GM18520 (cell line): ENCODE data around the gene PPIE.

Experiments
- ATAC-seq: cut with Tn5 transposase; IDR thresholded peaks from one replicate; pipeline ENCODE4 v1.9.1; 2021; ENCODE audit not compliant: unreplicated experiment

Gene PPIE

DNA sequence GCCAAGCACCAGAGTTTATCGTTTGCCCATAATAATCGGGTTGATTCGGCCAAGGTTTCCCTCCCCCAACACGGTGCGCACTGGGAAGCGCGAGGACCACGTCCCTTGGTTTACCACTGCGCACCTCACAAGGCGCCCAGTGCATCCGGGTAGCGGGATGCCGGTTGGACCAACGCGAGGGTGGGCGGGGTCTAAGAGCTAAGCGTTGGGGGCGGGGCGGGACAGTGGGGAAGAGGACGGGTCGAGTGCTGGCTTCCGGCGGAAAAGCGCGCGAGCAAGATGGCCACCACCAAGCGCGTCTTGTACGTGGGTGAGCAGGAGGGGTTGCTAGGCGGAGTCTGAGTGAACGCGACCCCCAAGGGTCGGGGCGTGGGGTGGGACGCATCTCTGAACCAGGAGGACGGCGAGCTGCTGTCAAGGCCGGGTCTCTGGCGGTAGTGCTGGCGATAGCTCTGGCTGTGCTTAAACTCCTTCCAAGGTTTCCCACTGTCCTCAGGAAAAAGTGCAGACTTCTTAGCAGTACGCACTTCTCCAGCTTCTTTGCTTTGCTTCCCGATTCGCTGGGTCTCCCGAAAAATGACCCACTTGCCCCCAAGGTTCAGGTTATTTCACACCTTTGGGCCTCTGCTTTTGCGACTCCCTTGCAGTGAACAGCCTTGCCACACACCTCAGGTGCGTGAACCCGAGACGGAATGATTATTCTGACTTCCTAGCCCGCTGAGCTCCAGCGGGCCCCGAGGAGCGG, at the start of gene PPIE:
TSS of gene PPIE (plus strand) at position 261 of the 745 bp plus-strand sequence. CDS start at position 280, 19 bp downstream.
- peak; percentile 46 for ATAC-seq

DNA sequence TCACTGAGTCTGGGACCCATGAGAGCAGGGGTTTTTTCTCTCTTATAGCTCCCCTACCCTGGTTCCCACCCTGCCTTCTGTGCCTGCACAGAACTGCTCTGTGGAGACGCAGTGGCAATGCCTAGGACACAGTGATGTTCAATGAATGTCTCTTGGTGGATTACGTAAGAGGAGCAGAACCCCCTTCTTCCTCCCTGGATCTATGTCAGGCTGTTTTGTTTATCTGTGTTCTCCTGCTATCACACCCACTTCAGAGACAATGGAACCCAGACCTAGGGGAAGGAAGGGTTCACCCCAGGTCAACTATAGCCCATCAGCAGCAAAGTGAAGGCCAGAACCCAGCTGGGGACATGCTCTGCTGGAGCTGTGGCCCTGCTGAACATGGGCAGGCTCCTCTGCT, 49.5 kb upstream of the PPIE start:
- ATAC-seq, result no peak

DNA sequence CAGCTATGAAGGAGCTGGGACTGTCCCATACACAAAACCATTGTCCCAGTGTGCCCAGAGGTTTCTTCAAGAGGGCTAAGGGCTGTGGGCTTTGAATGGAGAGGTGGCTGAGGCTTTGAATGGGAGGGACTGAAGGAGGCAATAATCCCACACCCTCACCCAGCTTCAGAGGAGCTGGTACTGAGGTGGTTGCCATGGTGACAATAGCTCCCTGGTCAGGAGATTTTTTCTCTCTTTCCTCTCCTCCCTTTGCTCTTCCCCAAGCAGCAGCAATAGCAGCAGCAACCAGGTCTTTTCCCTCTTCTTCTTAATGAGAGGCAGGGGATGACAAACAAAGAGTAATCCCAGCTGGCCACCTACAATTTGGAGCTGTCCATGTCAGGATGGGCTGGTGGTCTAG, 49.0 kb upstream of the PPIE start:
- ATAC-seq, result no peak

DNA sequence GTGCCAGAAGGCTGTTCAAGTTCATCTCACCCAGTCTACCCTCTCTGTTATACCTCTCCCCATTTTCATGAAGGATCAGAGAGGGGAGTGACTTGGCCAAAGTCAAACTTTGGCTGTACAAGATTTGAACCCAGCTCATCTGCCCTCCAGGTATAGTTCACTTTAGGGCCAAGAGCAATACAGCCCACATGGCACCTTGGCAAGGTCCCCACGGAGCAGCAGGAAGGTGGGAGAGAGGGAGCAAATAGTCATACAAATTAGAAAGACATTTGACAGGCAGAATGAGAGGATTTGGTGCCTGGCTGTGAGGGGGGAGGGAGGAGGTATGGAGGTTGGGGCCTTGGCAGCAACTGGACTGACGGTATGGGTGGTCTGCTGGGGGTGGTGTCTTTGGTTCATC, 48.5 kb upstream of the PPIE start:
- ATAC-seq, result no peak

DNA sequence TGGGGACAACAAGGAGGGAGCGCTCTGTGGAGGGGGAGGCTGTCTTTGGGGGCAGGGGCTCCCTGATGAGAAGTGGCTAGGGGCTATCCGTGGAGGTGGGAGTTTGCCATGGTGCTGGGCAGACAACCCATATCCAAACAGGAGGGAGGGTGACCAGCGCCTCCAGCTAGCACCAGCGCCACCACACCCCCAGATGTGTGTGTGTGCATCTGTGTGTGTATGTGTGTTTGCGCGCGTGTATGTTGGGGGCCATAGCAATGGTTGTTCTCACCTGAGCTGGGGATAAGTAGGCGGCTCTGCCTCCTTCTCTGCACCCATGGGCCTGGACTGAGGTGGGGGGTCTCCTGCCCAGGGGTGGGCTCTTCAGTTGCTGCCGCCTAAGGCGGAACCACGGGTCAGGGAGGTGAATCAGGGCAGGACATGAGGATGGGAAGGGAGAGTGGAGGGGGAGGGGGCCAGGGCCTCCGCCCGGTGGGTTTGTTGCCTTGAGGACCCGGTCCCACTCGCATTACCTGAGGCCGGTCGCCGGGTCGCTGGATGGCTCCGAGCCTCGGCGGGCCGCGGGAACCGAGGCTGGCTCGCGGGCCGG, 47.8 kb upstream of the PPIE start:
- ATAC-seq, result no peak

DNA sequence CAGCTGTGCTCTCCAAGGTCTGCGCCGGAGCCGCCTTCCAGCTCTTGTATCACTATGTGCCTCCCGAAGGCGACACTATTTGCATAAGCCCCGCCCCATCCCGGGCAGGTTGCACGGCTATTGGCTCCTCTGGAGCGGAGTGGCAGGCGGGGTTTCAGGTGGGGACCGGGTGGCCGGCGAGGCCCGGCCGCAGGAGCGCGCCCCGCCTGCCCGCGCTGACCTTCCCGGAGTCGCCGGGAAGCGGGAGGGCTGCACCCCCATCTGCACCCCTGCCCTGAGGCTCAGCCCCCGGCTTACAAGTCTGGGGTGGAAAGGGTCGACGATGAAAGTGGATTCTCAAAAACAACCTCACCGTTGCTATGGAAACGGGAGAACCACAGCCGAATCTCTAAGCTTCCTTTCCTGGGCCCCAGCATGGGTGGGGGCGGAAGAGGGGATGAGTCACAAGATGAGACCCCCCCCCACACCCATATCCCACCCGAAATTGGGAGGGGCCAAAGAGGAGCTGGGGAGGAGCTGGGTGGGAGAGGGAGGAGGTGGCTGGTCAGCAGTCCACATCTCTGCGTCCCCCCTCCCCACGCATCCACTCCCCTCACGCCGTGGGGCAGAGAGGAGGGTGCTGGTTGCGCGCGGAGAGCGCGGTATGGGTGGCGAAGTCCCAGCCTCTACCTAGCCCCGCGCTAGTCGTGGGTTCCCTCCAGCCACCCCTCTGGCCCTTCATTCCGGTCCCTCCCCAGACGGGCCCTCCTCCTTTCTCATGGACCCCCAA, 47.1 kb upstream of the PPIE start, which contains the start of gene HPCAL4:
TSS of gene HPCAL4 (minus strand) at position 51 of the 769 bp plus-strand sequence. CDS start 6,830 bp downstream, outside the sequence.
- ATAC-seq, result no peak

DNA sequence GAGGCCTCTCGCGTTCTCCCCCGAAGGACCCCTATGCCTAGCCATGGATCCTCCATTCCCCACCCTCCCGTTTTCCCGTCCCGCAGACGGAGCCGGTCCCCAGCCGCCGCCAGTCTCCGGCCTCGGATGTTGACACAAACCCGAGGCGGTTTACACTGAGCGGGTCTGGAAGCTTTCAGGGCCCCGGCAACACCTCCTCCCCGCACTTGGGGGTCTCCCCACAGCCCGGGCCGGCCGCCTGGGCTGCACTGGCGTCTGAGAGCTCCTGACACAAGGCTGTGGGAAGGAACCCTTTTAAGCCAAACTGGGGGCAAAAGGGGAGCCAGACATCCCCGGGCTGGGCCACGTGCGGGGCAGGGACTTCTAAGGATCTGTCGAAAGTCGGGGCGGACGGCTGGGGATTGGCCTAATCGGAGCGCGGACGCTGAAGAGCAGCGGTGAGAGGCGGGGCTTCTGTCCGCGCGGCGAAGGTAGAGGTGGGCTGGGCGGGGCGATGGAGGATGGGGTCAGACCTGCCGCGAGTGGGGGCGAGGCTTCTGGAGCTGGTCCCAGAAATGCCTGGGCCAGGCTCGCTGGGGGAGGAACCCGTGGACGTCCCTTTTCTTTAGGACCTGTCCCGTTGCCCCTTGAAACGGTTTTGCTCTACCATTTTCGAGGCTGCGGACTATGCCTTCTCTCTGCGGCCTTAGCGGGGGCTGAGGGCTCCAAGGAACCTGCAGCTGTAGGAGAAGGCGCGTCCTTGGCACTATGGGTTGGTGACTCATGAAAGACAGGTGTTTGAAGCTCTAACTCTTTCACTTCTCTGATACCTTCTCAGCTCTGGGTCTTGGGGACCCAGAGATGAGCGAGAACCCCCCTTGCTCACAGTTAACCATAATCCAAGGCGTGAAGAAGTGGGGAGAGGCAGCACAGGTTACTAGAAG, 46.3 kb upstream of the PPIE start:
- no peak for ATAC-seq

DNA sequence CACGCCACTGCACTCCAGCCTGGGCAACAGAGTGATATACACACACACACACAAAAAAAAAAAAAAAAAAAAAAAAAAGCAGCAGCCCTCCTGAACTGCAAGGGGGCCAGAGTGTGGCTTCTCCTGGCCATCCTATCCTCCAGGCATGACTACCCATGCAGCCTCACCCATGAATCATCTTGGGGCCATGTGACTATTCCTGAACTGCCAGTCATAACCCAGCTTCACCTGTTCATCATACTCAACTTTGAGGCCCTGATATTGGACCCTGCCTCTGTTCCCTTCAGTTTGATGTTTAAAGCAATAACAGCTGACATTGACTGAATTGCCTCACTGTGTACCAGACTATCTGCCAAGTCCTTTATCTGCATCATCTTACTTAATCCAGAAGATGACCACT, 44.7 kb upstream of the PPIE start:
- ATAC-seq, result no peak

DNA sequence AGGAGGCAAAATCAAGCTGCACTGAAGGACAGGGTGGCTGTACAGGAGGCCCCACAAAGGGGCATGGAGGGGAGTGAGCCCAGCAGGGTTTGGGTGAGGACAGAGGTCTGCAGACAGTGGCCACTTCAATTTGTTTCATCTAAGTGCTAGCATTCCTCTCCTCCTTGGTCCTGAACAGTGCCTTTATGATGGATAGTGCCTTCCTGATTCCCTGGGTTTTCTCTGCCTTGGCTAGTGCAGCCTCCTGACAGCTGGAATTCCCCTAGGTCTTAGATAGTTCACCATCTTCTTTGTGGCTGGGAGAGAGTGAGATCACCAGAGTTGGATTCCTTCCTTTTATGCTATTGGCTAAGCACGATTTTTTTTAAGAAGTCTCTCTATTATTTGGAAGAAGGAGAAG, 43.7 kb upstream of the PPIE start:
- ATAC-seq, result no peak

DNA sequence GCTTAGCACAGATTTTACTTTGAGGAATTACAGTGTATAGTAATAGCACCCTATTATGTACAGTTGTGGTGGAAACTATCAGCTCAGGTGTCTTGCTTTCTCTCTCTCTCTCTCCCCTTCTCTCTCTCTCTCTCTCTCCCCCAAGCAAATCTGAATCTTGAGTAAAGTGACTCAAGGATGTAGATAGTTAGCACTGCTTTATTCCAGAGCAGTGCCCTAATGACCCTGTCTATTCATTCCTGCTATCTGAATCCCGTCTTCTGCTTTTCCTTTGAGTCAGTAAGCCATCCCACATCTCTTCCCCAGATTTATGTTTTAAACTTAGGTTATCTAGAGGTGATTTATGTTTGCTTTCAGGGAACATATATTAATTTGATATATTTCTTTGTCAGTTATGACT, 42.2 kb upstream of the PPIE start:
- ATAC-seq, result no peak

DNA sequence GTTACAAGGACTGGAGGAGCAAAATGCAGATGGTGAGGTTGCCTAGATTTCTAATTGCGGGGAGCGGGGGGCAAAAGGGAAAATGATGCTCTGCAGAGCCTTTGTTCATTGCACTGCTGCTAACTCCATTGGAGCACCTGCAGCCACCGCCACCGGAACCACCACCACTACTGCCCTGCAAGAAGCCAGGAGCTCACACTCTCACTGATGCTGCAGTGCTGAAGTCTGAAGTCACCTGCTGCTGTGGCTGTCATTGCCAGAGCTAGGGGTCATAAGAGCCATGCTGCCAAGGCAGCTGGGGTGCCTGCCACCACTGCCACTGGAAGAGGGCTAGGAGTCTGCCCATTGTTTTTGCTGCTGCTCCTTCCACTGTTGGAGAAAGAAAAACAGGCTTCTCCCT, 40.1 kb upstream of the PPIE start:
- no peak for ATAC-seq

DNA sequence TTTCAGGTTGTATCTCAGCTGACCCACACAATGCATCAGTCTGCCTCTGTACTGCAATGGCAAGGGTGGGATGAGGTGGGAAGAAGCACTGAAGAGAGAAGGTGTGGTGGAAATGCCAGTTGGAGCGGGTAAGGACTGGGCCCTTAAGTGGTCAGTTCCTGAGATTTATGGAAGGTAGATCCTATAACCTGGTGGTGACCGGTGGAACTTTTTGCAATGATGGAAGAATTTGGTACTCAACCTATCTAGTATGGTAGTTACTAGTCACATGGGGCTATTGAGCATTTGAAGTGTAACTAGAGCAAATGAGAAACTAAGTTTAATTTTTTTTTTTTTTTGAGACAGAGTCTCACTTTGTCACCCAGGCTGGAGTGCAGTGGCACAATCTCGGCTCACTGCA, 39.3 kb upstream of the PPIE start:
- no peak for ATAC-seq

DNA sequence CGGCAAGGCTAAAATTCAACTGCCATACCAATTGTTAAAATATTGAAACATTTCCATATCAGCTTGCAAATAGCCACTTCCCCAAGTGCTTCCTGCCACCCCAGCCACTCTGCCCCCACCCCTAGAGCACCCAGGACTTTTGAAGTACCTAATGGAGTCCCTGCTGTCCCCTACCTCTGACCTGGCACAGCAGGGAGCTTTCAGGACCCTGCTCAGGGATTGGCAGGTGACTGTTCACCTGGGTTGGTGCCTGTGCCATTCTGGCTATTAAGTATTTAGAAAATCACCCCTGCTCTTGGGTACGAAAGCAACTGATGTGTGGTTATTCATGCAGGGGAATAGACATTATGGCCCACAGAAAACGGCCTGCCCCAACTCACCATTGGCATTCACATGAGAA, 38.3 kb upstream of the PPIE start:
- ATAC-seq, result no peak

DNA sequence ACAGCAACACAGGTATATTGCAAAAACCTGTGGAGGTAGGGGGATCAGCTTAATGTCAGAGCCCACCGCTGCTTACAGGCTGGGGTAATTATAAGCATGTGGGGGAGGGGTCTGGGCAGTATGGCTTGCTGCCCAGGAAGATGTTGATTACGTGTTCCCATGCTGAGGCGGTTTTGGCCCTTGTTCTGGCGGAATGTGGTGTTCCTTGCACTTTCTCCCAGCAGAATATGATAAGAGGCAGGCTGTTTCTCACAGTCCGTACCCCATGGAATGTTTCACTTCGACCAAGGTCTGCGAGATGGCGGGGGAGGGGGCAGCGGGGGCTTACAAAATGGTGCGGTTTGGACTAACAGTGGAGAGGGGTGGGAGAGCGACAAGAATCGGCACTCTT, 37.6 kb upstream of the PPIE start:
- ATAC-seq, result no peak

DNA sequence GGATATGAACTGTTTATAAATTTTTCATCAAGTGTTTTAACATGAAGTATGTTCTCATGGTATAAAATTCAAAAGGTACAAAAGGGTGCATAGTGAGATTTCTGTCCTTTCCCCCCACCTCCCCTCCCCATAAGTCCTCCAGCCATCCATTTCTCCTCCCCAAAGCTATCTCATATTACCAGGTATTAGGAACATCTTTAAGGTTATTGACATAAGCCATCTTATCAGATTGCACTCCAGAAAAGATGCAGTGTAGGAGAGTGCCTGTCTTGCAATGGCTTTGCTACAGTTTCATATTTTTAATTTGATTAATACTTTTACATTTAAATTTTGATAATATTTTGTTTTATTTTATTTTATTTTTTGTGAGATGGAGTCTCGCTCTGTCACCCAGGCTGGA, 33.9 kb upstream of the PPIE start:
- no peak for ATAC-seq

DNA sequence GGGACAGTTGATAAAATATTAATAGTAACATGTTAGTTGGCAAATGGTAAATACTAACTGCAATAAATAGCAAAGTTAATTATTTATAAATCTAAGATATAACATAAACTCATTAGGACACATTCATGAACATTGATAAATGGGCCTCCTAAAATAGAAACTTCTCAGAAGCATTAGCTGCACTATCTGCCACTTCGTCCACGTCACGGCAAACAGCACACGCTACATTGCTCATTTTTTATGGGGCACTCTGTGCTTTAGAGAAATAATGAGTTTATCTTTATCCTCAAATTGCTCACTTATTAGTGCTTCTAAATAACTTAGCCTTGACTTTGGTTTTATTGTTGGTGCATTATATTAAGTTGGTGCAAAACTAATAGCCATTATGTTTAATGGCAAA, 31.2 kb upstream of the PPIE start:
- no peak for ATAC-seq

DNA sequence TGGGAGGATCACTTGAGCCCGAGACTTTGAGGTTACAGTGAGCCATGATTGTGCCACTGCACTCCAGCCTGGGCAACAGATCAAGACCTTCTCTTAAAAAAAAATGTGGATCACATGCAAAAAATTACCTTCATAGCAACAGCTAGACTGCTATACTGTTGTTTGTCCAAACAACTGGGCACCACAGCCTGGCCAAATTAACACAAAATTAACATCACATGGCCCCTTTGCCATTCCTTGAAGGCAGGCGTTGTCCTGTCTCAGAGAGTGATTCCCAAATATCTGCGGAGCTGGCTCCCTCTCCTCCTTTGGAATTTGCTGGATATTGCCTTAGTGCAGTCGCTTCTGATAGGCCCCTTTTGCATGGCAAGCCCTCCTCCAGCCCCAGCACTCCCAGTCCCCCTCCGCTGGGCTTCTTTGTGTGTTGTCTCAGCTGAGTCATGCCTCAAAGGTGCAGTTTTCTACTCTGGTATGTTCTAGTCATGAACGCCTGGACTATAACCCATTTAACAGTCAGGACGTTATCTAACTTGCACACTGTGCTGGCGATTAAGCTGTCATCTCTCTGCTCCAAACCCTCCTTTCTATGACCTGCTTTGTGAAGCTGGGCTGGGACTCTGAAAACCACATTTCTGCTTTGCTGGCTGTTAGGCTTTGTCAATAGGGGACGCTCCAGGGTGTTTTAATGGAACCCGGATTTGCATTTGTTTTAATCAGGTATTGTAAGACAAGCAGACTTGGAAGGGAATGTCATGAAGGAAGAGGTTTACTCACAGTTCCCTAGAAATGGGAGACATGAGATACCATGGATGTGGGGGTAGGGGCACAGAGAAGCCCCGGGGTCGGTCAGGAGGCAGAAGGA, 27.3 kb upstream of the PPIE start:
- no peak for ATAC-seq

DNA sequence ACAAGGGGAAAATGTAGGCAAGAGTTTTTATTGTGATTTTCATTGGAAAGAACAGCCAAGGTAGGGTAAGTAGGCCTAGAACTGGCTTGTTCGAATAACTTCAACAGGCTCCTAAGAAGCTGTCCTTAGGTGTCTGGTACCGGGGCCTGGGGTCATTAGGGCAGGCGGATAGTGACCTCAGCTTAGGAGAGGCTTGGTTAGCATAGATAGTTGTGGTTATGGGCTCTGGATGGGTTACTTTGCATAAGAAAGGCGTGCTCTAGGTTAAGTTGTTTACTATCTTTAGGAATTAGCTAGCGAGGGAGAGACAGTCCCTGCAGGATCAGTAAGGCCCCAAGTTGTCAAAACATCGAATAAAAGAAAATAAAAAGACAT, 26.7 kb upstream of the PPIE start:
- no peak for ATAC-seq

DNA sequence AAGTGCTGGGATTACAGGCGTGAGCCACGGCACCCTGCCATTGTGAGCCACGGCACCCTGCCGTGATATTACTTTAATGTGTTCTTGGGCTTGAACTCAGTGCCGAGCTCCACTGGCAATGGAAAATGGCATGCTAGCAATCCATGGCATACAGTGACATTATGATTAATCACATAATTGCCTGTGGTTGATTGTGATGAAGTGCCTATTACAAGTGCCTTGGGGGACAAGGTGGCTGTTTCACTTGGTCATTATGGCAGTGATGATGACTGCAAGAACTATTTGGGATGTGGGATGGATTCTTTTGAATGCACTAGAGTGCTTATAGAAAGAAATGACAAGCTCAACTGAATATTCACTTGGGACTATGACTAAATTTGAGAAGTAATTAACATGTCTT, 25.1 kb upstream of the PPIE start:
- ATAC-seq, result no peak

DNA sequence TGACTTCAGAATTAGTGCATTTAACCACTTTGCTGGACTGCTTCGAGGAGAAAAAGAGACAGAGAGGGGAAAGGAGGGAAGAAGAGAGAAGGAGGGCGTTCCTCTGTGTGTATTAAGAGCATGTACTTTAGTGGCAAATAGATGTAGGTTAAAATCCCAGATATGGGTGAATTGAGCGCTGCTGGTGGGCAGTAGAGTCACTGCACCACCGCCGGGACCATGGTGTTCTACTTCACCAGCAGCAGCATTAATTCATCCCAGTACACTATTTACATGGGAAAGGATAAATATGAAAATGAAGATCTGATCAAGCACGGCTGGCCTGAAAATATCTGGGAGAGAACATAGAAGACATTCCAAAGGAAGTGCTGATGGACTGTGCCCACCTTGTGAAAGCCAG, 20.9 kb upstream of the PPIE start:
- no peak for ATAC-seq
